Calu3 (cell line): Measurements from ENCODE around the gene RBM12. TPM values are rescaled to one million over a fixed set of nuclear protein-coding genes. Genes with fewer than 3 reads are reported as not detected.
A peak's percentile ranks its signal among the peaks of the same experiment; 100 is the strongest.

Experiments
- BruUV-seq: library from RNA; stranded (reverse); fragments of 400-500 nt; replicated peaks from 2 replicates; lab custom pipeline; 2021; lab: Mats Ljungman, UMichigan
- CTCF ChIA-PET: fragments of 300-600 bp; sonication (Branson Sonifier 250); formaldehyde crosslinking; loops from one replicate; lab custom pipeline; 2022; ENCODE audit warnings: antibody characterized with exemption; lab: Charles Lee
- DNase-seq: peaks from one replicate; pipeline ENCODE4 v3.0.0; 2022
- H3K27ac Mint-ChIP-seq: one replicate; pipeline ENCODE4 v1.8.0; 2022; ENCODE audit warnings: mixed read lengths; ENCODE audit not compliant: unreplicated experiment
- H3K27me3 Mint-ChIP-seq: one replicate; pipeline ENCODE4 v1.8.0; 2022; ENCODE audit warnings: mixed read lengths; ENCODE audit not compliant: unreplicated experiment
- H3K36me3 Mint-ChIP-seq: one replicate; pipeline ENCODE4 v1.8.0; 2022; ENCODE audit warnings: mild to moderate bottlenecking, moderate library complexity, mixed read lengths; ENCODE audit not compliant: insufficient read depth, unreplicated experiment
- H3K4me1 Mint-ChIP-seq: one replicate; pipeline ENCODE4 v1.8.0; 2022; ENCODE audit warnings: mild to moderate bottlenecking, low read depth, mixed read lengths; ENCODE audit not compliant: unreplicated experiment
- H3K4me3 Mint-ChIP-seq: one replicate; pipeline ENCODE4 v1.8.0; 2022; ENCODE audit warnings: mild to moderate bottlenecking, low read depth, moderate library complexity, mixed read lengths; ENCODE audit not compliant: unreplicated experiment
- H3K9me3 Mint-ChIP-seq: one replicate; pipeline ENCODE4 v1.8.0; 2022; ENCODE audit warnings: low read depth, mixed read lengths; ENCODE audit not compliant: unreplicated experiment
- intact Hi-C: fragments of 100-400 bp; cut with micrococcal nuclease; formaldehyde crosslinking; loops from one replicate; pipeline ENCODE4 v1.10.0; 2022; ENCODE audit not compliant: unreplicated experiment
- total RNA-seq: library from RNA; stranded (reverse); gene quantifications from 2 replicates; pipeline ENCODE4 v1.2.3, GENCODE V29; 2022
- TF ChIP-seq, protein P1 (sequence below): fragments of 200-600 bp; IDR thresholded peaks from one replicate; pipeline ENCODE4 v1.8.0; 2022; ENCODE audit warnings: antibody characterized with exemption; ENCODE audit not compliant: unreplicated experiment

The RBM12 gene
- total RNA-seq, 1 experiment from 2014 or later, result 133 TPM

DNA sequence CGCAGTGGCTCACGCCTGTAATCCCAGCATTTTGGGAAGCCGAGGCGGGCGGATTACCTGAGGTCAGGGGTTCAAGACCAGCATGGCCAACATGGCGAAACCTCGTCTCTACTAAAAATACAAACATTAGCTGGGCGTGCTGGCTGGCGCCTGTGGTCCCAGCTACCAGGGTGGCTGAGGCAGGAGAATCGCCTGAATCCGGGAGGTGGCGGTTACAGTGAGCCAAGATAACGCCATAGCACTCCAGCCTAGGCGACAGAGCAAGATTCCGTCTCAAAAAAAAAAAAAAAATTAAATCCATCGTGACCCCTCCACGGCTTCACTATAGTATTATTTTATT, 1.2 kb upstream of the RBM12 start:
- H3K27me3 Mint-ChIP-seq, result no peaks in the 10 kb centered on the region
- H3K36me3 Mint-ChIP-seq, result peaks cover 44% of the 10 kb centered on the region
- CTCF ChIA-PET, result interaction anchor here (0.7 kb wide), 3 partner anchors 25 to 249 kb away, joined by 3 to 5 read pairs (median 3); no protein-coding TSS in a partner anchor
- no peak overlapping the region for H3K4me3 Mint-ChIP-seq
- no peaks in the 10 kb centered on the region for H3K9me3 Mint-ChIP-seq
- H3K27ac Mint-ChIP-seq, result no peak overlapping the region
- TF ChIP-seq, protein P1, sequence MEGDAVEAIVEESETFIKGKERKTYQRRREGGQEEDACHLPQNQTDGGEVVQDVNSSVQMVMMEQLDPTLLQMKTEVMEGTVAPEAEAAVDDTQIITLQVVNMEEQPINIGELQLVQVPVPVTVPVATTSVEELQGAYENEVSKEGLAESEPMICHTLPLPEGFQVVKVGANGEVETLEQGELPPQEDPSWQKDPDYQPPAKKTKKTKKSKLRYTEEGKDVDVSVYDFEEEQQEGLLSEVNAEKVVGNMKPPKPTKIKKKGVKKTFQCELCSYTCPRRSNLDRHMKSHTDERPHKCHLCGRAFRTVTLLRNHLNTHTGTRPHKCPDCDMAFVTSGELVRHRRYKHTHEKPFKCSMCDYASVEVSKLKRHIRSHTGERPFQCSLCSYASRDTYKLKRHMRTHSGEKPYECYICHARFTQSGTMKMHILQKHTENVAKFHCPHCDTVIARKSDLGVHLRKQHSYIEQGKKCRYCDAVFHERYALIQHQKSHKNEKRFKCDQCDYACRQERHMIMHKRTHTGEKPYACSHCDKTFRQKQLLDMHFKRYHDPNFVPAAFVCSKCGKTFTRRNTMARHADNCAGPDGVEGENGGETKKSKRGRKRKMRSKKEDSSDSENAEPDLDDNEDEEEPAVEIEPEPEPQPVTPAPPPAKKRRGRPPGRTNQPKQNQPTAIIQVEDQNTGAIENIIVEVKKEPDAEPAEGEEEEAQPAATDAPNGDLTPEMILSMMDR, result no peak
- peaks cover 32% of the 10 kb centered on the region for H3K4me1 Mint-ChIP-seq
- intact Hi-C loops, result loop anchor here (2.0 to 10.0 kb wide), 2 partner anchors 77 to 151 kb away; partner anchors contain the start of gene RBM39
- no peak for DNase-seq
- no TSS peak for BruUV-seq

DNA sequence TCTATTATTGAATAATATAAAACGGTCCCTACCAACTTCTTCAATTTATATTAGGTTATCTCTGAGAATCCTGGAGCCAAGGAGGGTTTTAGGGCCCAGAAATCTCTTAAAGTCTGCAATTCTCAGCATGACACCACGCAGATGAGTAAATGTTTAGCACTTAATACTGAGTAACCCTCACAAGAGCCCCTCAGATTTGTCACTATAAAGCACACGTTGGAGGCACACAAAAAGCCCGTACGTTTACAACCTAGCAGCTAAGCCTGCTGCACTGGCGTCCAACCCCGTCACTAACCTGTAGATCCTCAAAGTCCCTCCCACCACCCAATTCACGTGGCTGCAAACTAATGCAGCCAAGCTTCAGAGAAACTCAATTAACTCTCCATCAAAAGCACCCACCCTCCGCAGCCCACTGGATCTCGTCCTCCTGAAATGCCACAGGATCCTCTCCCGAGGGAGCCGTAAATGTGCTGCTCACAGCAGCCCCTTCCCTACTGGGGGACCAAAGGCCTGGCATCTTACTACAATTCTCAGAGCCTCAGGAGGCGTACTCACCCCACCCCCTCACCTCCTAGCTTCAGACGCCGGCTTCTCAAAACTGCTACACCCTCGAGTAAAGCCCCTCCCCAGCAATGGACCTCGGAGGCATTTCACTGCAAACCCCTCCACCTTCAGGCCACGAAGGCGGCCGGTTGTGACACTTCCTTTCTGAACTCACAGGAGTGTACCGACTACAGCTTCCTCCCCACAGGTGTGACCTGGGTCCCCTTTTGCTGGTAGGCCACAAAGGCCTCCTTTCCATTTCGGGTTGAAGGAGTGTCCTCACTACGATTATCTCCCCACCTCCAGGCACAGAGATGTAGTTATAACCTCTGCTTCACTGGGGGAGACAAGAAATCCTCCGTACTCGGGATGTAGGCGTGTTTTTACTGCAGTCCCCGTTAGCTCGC, 909 bp downstream of the RBM12 start:
- no TSS peak for BruUV-seq
- Mint-ChIP-seq H3K36me3 (peaks cover 52% of the 10 kb centered on the region), H3K4me1 (peaks cover 48% of the 10 kb centered on the region), H3K27me3 (no peaks in the 10 kb centered on the region), H3K4me3 (peak overlapping the region; percentile 98), H3K9me3 (no peaks in the 10 kb centered on the region), H3K27ac (peak overlapping the region; percentile 99)
- intact Hi-C loops, result loop anchor here (2.0 to 10.0 kb wide), 4 partner anchors 46 to 149 kb away; partner anchors contain the start of genes RBM39 and SPAG4
- CTCF ChIA-PET, result interaction anchor here (0.5 to 1.7 kb wide), 10 partner anchors 12 to 565 kb away, joined by 3 to 9 read pairs (median 4); partner anchors contain the start of genes CEP250 and SCAND1
- peak; percentile 61 for DNase-seq
- TF ChIP-seq, protein P1, result no peak

DNA sequence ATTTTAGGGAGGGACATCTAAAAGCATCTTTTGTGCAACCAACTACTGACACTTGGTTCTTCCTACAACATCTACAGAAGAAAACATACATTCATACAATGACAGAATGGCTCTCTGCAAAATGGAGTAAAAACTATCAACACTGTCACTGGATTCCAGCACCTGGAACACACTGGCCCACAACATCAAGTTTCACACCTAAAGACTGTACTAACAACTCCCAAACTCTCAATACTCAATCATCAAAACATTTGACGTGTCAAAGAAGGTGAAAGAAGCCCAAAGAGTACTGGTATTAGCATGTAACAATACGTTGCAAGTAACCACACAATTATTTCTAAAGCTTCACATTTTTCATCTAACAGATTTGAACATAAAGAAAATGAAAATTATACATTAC, 2.1 kb downstream of the RBM12 start:
- CTCF ChIA-PET, result no interaction called here
- H3K4me1 Mint-ChIP-seq, result peaks cover 53% of the 10 kb centered on the region
- TF ChIP-seq, protein P1, result no peak
- intact Hi-C loops, result loop anchor here (2.0 to 10.0 kb wide), 3 partner anchors 45 to 148 kb away; partner anchors contain the start of gene SPAG4
- peaks cover 57% of the 10 kb centered on the region for H3K36me3 Mint-ChIP-seq
- peak overlapping the region; percentile 98 for H3K4me3 Mint-ChIP-seq
- BruUV-seq, result no TSS peak
- H3K9me3 Mint-ChIP-seq, result no peaks in the 10 kb centered on the region
- H3K27me3 Mint-ChIP-seq, result no peaks in the 10 kb centered on the region
- peak overlapping the region; percentile 99 for H3K27ac Mint-ChIP-seq
- DNase-seq, result no peak

DNA sequence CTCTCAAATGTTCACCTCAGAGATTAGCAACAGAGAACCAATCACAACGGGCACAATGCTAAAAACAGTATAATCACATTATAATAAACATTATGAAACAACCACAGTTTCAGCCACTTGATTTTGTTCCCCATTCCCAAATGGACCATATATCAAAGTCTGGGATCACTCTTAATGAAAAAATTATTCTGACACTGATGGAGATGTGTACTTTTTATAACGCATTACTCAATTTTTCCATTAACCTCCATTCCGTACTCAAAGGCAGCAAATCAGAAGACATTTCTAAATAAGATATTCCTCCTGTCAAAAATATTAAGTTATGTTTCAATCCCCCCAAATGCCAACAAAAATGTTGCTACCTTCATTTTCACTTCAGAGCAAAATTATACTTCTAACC, 2.8 kb downstream of the RBM12 start:
- Mint-ChIP-seq H3K36me3 (peaks cover 63% of the 10 kb centered on the region), H3K27me3 (no peaks in the 10 kb centered on the region), H3K9me3 (no peaks in the 10 kb centered on the region), H3K4me1 (peaks cover 59% of the 10 kb centered on the region), H3K4me3 (peak overlapping the region; percentile 98), H3K27ac (peak overlapping the region; percentile 76)
- DNase-seq, result no peak
- TF ChIP-seq, protein P1, result no peak
- intact Hi-C loops, result loop anchor here (2.0 to 10.0 kb wide), 3 partner anchors 45 to 147 kb away; partner anchors contain the start of gene SPAG4
- CTCF ChIA-PET, result interaction anchor here (1.1 to 1.5 kb wide), 2 partner anchors 43 to 356 kb away, joined by 3 to 5 read pairs; no protein-coding TSS in a partner anchor
- BruUV-seq, result no TSS peak
